H9 (cell line): ENCODE results near the gene HECW1. TPM values are rescaled to one million over a fixed set of nuclear protein-coding genes. Genes with fewer than 3 reads are reported as not detected.

Experiments used
- DNase-seq: peaks from one replicate; pipeline ENCODE4 v3.0.0-alpha.2; 2017
- H2AFZ ChIP-seq: one replicate; pipeline ENCODE4 v1.6.1; 2013; ENCODE audit warnings: mild to moderate bottlenecking, low read length, control low read depth, moderate library complexity
- H2AK5ac ChIP-seq: 2 replicates; pipeline ENCODE4 v1.6.1; 2013; ENCODE audit warnings: low read length, control low read depth, mixed read lengths; ENCODE audit not compliant: insufficient read length
- H2BK120ac ChIP-seq: one replicate; pipeline ENCODE4 v1.6.1; 2013; ENCODE audit warnings: low read depth, mild to moderate bottlenecking, low read length, control low read depth, inconsistent platforms; ENCODE audit not compliant: poor library complexity, severe bottlenecking
- H2BK12ac ChIP-seq: 2 replicates; pipeline ENCODE4 v1.6.1; 2013; ENCODE audit warnings: low read length, control low read depth, mixed read lengths, low read depth; ENCODE audit not compliant: insufficient read length
- H2BK15ac ChIP-seq: 2 replicates; pipeline ENCODE4 v1.6.1; 2013; ENCODE audit warnings: low read depth, low read length, control low read depth
- H2BK20ac ChIP-seq: one replicate; pipeline ENCODE4 v1.6.1; 2013; ENCODE audit warnings: low read depth, mild to moderate bottlenecking, low read length, control low read depth, inconsistent platforms; ENCODE audit not compliant: poor library complexity, severe bottlenecking
- H2BK5ac ChIP-seq: 2 replicates; pipeline ENCODE4 v1.6.1; 2013; ENCODE audit warnings: low read length, control low read depth, mixed read lengths; ENCODE audit not compliant: insufficient read length
- H3K14ac ChIP-seq: 2 replicates; pipeline ENCODE4 v1.6.1; 2013; ENCODE audit warnings: low read length, control low read depth; ENCODE audit not compliant: insufficient read depth
- H3K18ac ChIP-seq: 2 replicates; pipeline ENCODE4 v1.6.1; 2013; ENCODE audit warnings: low read depth, mild to moderate bottlenecking, mixed read lengths, low read length, control low read depth; ENCODE audit not compliant: insufficient read length
- H3K23ac ChIP-seq: 2 replicates; pipeline ENCODE4 v1.6.1; 2013; ENCODE audit warnings: low read length, control low read depth, mixed read lengths, low read depth; ENCODE audit not compliant: insufficient read length
- H3K23me2 ChIP-seq: 2 replicates; pipeline ENCODE4 v1.6.1; 2013; ENCODE audit warnings: low read depth, mild to moderate bottlenecking, mixed read lengths, low read length, control low read depth; ENCODE audit not compliant: insufficient read length, poor library complexity, severe bottlenecking
- H3K27ac ChIP-seq: 2 replicates; pipeline ENCODE4 v1.5.1; 2013; ENCODE audit warnings: low read length, control low read depth, mixed read lengths, low read depth; ENCODE audit not compliant: insufficient read length
- H3K27me3 ChIP-seq: 2 replicates; pipeline ENCODE4 v1.6.1; 2013; ENCODE audit warnings: low read length, control low read depth, inconsistent platforms; ENCODE audit not compliant: insufficient read depth
- H3K4ac ChIP-seq: 2 replicates; pipeline ENCODE4 v1.6.1; 2013; ENCODE audit warnings: low read depth, mild to moderate bottlenecking, control low read depth, inconsistent platforms, low read length, moderate library complexity
- H3K4me1 ChIP-seq: 2 replicates; pipeline ENCODE4 v1.6.1; 2013; ENCODE audit warnings: low read length, control low read depth, inconsistent platforms; ENCODE audit not compliant: insufficient read depth
- H3K4me2 ChIP-seq: 2 replicates; pipeline ENCODE4 v1.6.1; 2013; ENCODE audit warnings: low read length, control low read depth, mixed read lengths; ENCODE audit not compliant: insufficient read length, insufficient read depth
- H3K56ac ChIP-seq: 2 replicates; pipeline ENCODE4 v1.6.1; 2013; ENCODE audit warnings: low read depth, mild to moderate bottlenecking, mixed read lengths, low read length, control low read depth; ENCODE audit not compliant: insufficient read length
- H3K79me1 ChIP-seq: 2 replicates; pipeline ENCODE4 v1.6.1; 2013; ENCODE audit warnings: low read depth, mild to moderate bottlenecking, moderate library complexity, low read length, control low read depth, inconsistent platforms; ENCODE audit not compliant: insufficient read depth, poor library complexity, severe bottlenecking
- H3K79me2 ChIP-seq: 2 replicates; pipeline ENCODE4 v1.6.1; 2013; ENCODE audit warnings: low read length, control low read depth, inconsistent platforms; ENCODE audit not compliant: insufficient read depth
- H3K9ac ChIP-seq: 2 replicates; pipeline ENCODE4 v1.6.1; 2013; ENCODE audit warnings: low read length, control low read depth, mixed read lengths; ENCODE audit not compliant: insufficient read length; ENCODE audit errors: extremely low read depth
- H3K9me3 ChIP-seq: one replicate; pipeline ENCODE4 v1.6.1; 2013; ENCODE audit warnings: low read depth, low read length, inconsistent platforms; ENCODE audit not compliant: control insufficient read depth
- H3T11ph ChIP-seq: one replicate; pipeline ENCODE4 v1.6.1; 2013; ENCODE audit warnings: mild to moderate bottlenecking, low read length, control low read depth, inconsistent platforms
- H4K20me1 ChIP-seq: one replicate; pipeline ENCODE4 v1.6.1; 2013; ENCODE audit not compliant: control insufficient read depth, insufficient read length, insufficient read depth
- H4K5ac ChIP-seq: 2 replicates; pipeline ENCODE4 v1.6.1; 2013; ENCODE audit warnings: low read depth, mild to moderate bottlenecking, mixed read lengths, low read length, control low read depth; ENCODE audit not compliant: insufficient read length
- H4K8ac ChIP-seq: replicated peaks from 2 replicates; pipeline ENCODE4 v1.6.1; 2013; ENCODE audit warnings: low read length, control low read depth, mixed read lengths, low read depth; ENCODE audit not compliant: insufficient read length
- H4K91ac ChIP-seq: 2 replicates; pipeline ENCODE4 v1.6.1; 2013; ENCODE audit warnings: low read depth, mild to moderate bottlenecking, moderate library complexity, mixed read lengths, low read length, control low read depth; ENCODE audit not compliant: insufficient read length
- H3K27ac Mint-ChIP-seq, 3 experiments: 2 replicates in 2 of 3; 3 replicates in 1 of 3; pipeline ENCODE4 v1.8.0; 2020 to 2021; ENCODE audit warnings: mixed read lengths in 3 of 3, mild to moderate bottlenecking in 1 of 3, moderate library complexity in 1 of 3
- H3K27me3 Mint-ChIP-seq: 2 replicates; pipeline ENCODE4 v1.8.0; 2021; ENCODE audit warnings: low read depth, mild to moderate bottlenecking, moderate library complexity, mixed read lengths
- H3K36me3 Mint-ChIP-seq, 3 experiments: 2 replicates in 2 of 3; 3 replicates in 1 of 3; pipeline ENCODE4 v1.8.0; 2020 to 2021; ENCODE audit warnings: low read depth in 3 of 3, mixed read lengths in 3 of 3; ENCODE audit not compliant: insufficient read depth in 1 of 3
- H3K4me1 Mint-ChIP-seq, 2 experiments: 2 replicates each; pipeline ENCODE4 v1.8.0; 2020; ENCODE audit warnings: mixed read lengths in 2 of 2
- H3K4me3 Mint-ChIP-seq, 2 experiments: 2 replicates in 1 of 2; 3 replicates in 1 of 2; pipeline ENCODE4 v1.8.0; 2020 to 2021; ENCODE audit warnings: mild to moderate bottlenecking in 2 of 2, mixed read lengths in 2 of 2, moderate library complexity in 1 of 2
- H3K9me3 Mint-ChIP-seq, 2 experiments: 2 replicates in 1 of 2; 3 replicates in 1 of 2; pipeline ENCODE4 v1.8.0; 2020; ENCODE audit warnings: mild to moderate bottlenecking in 2 of 2, mixed read lengths in 2 of 2, moderate library complexity in 1 of 2
- WGBS: extraction: QIAGEN DNeasy Blood & Tissue Kit; methylation state at CpG from one replicate; pipeline ENCODE4 v1.1.7; 2013; ENCODE audit warnings: missing lambda C conversion rate, low lambda C conversion rate, mixed read lengths; ENCODE audit not compliant: insufficient read length; ENCODE audit errors: extremely low coverage; 5-methylcytosine and 5-hydroxymethylcytosine counted together
- total RNA-seq: library from RNA; stranded (reverse); gene quantifications from 2 replicates; pipeline ENCODE4 v1.2.1, GENCODE V29; 2021
- TF ChIP-seq, protein P1 (sequence below): fragments of 200-600 bp; sonication (generic); conservative IDR thresholded peaks from 3 replicates; pipeline ENCODE4 v1.8.0; 2021; ENCODE audit warnings: antibody characterized with exemption, mild to moderate bottlenecking

HECW1 gene
- total RNA-seq, 1 experiment from 2014 or later = 5.0 TPM

GRCh38 chr7:43593010-43593409 lies 480.6 kb downstream of the HECW1 start:
- Histone ChIP-seq H3K27ac (no peak overlapping the region), H4K8ac (no peak overlapping the region), H4K20me1 (no peaks in the 10 kb centered on the region), H3K9ac (no peak overlapping the region), H2AK5ac (no peak overlapping the region), H3K79me2 (peaks cover 2% of the 10 kb centered on the region; the same call in 1 of the 2 replicates), H4K5ac (no peak overlapping the region), H2BK12ac (no peak overlapping the region), H2AFZ (no peak overlapping the region), H2BK20ac (no peak overlapping the region), H3K4me1 (peaks cover 3% of the 10 kb centered on the region; the same call in 1 of the 2 replicates), H3K14ac (no peak overlapping the region), H3K4me2 (no peak overlapping the region), H2BK5ac (no peak overlapping the region), H3K79me1 (no peaks in the 10 kb centered on the region), H3T11ph (no peak overlapping the region), H2BK120ac (no peak overlapping the region), H3K27me3 (no peaks in the 10 kb centered on the region), H3K56ac (no peak overlapping the region), H3K23ac (no peak overlapping the region), H2BK15ac (no peak overlapping the region), H4K91ac (no peak overlapping the region), H3K9me3 (no peaks in the 10 kb centered on the region), H3K23me2 (no peaks in the 10 kb centered on the region), H3K4ac (no peak overlapping the region), H3K18ac (no peak overlapping the region)
- Mint-ChIP-seq H3K27ac (no peak overlapping the region), H3K9me3 (no peaks in the 10 kb centered on the region), H3K36me3 (peaks cover 1 to 6% (median 3%) of the 10 kb centered on the region in 3 experiments; a peak in 4 of 7 replicates), H3K27me3 (no peaks in the 10 kb centered on the region), H3K4me3 (no peak overlapping the region), H3K4me1 (peaks cover 3 to 8% of the 10 kb centered on the region in 2 experiments)
- TF ChIP-seq, protein P1, sequence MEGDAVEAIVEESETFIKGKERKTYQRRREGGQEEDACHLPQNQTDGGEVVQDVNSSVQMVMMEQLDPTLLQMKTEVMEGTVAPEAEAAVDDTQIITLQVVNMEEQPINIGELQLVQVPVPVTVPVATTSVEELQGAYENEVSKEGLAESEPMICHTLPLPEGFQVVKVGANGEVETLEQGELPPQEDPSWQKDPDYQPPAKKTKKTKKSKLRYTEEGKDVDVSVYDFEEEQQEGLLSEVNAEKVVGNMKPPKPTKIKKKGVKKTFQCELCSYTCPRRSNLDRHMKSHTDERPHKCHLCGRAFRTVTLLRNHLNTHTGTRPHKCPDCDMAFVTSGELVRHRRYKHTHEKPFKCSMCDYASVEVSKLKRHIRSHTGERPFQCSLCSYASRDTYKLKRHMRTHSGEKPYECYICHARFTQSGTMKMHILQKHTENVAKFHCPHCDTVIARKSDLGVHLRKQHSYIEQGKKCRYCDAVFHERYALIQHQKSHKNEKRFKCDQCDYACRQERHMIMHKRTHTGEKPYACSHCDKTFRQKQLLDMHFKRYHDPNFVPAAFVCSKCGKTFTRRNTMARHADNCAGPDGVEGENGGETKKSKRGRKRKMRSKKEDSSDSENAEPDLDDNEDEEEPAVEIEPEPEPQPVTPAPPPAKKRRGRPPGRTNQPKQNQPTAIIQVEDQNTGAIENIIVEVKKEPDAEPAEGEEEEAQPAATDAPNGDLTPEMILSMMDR = no peak
- DNase-seq = no peak
- WGBS = no CpG with 5 or more reads among the region's 1 CpG
